Upper lobe of left lung (tissue), 6 donors: ENCODE results near the gene JPT2. TPM values are rescaled to one million over a fixed set of nuclear protein-coding genes. Genes with fewer than 3 reads are reported as not detected.
A peak's percentile ranks its signal among the peaks of the same experiment; 100 is the strongest.

Experiments used
- ATAC-seq, 2 donors: fragments of 200-7000 bp; cut with Tn5 transposase; one replicate each; pipeline ENCODE4 v1.9.1; 2022; ENCODE audit warnings: mild to moderate bottlenecking in 2 of 2, moderate library complexity in 2 of 2; ENCODE audit not compliant: low FRiP score in 2 of 2
- DNase-seq, 2 donors: peaks; one replicate each; pipeline ENCODE4 v3.0.0-alpha.2; 2019 to 2020
- H3K27ac ChIP-seq, 4 donors: fragments of 200-600 bp; sonication (generic); one replicate each; pipeline ENCODE4 v1.5.1; 2016 to 2019
- H3K27me3 ChIP-seq, 4 donors: fragments of 200-600 bp; sonication (generic); one replicate each; pipeline ENCODE4 v1.5.1; 2017 to 2019
- H3K36me3 ChIP-seq, 4 donors: fragments of 200-600 bp; sonication (generic); one replicate each; pipeline ENCODE4 v1.5.1; 2016 to 2019
- H3K4me1 ChIP-seq, 4 donors: fragments of 200-600 bp; sonication (generic); one replicate each; pipeline ENCODE4 v1.5.1; 2018 to 2019
- H3K4me3 ChIP-seq, 4 donors: fragments of 200-600 bp; sonication (generic); one replicate each; pipeline ENCODE4 v1.5.1; 2017 to 2019; ENCODE audit warnings: mild to moderate bottlenecking in 2 of 4, moderate library complexity in 1 of 4
- H3K9me3 ChIP-seq, 4 donors: fragments of 200-600 bp; sonication (generic); one replicate each; pipeline ENCODE4 v1.5.1; 2018 to 2019
- CTCF ChIP-seq, 6 experiments: fragments of 450-650 bp in 4 of 6; fragments of 200-600 bp in 2 of 6; sonication (generic) in 2 of 6; IDR thresholded peaks; one replicate each; pipeline ENCODE4 v1.5.1; 2016 to 2019; ENCODE audit warnings: antibody characterized with exemption in 6 of 6
- EP300 ChIP-seq, 4 donors: sonication (generic); formaldehyde crosslinking; IDR thresholded peaks; one replicate each; pipeline ENCODE4 v1.5.1; 2017; ENCODE audit warnings: antibody characterized with exemption in 4 of 4, control low read depth in 2 of 4
- POLR2A ChIP-seq, 4 donors: fragments of 450-650 bp; IDR thresholded peaks; one replicate each; pipeline ENCODE4 v1.5.1; 2016 to 2017; ENCODE audit warnings: antibody characterized with exemption in 4 of 4, mild to moderate bottlenecking in 2 of 4
- POLR2AphosphoS5 ChIP-seq, 2 donors: sonication (generic); formaldehyde crosslinking; IDR thresholded peaks; one replicate each; pipeline ENCODE4 v1.5.1; 2017; ENCODE audit warnings: antibody characterized with exemption in 2 of 2
- WGBS, 2 donors: methylation state at CpG; one replicate each; pipeline ENCODE4 v1.1.5; 2017 to 2018; 5-methylcytosine and 5-hydroxymethylcytosine counted together
- small RNA-seq, 4 donors: library from RNA; depleted of rRNA; stranded (forward); fragments of <200 nt; gene quantifications; one replicate each; pipeline ENCODE3, GENCODE V24; 2016
- total RNA-seq, 6 donors: library from RNA; depleted of rRNA in 4 of 6; stranded (reverse); fragments of >200 nt in 4 of 6; gene quantifications; one replicate each; pipeline versions ENCODE4 v1.1.0 to v1.2.1, GENCODE V29; 2016 to 2021
- donor health status: DM: no; HTN: no; CAD: no; lungs with moderate emphysema.
- donor health status: DM: no; HTN: yes; CAD: no; lungs with severe emphysema.

The JPT2 gene
- total RNA-seq, 6 donors from 2014 or later = 15.8 to 60.5 (median 38.3) TPM

GRCh38 chr16:1746693-1747195, 68.7 kb downstream of the JPT2 start:
- peak in 1 of 2 donors; percentile 4 for ATAC-seq
- DNase-seq = peak in 1 of 2 donors; percentile 77
- Histone ChIP-seq H3K36me3 (peaks cover 11 to 92% (median 75%) of the 10 kb centered on the region in 4 donors), H3K27me3 (no peaks in the 10 kb centered on the region), H3K27ac (no peak overlapping the region), H3K4me3 (no peak overlapping the region), H3K4me1 (no peaks in the 10 kb centered on the region), H3K9me3 (no peaks in the 10 kb centered on the region)
- WGBS, 2 donors = 94 to 96% methylated on average over 19 to 20 of the region's 31 CpGs
- TF ChIP-seq POLR2AphosphoS5 (IDR thresholded peaks at IDR 0.05) (no peak), POLR2A (IDR thresholded peaks at IDR 0.05) (no peak), CTCF (IDR thresholded peaks at IDR 0.05) (no peak), EP300 (IDR thresholded peaks at IDR 0.05) (no peak)

- H3K9me3 ChIP-seq = no peaks in the 10 kb centered on the region
- no peaks in the 10 kb centered on the region for H3K27me3 ChIP-seq
- DNase-seq (peak in 1 of 2 donors; percentile 62), ATAC-seq (no peak)
- no peak overlapping the region for H3K4me3 ChIP-seq
- WGBS, 2 donors = 86 to 89% methylated on average over 6 to 8 of the region's 11 CpGs
- no peak overlapping the region for H3K27ac ChIP-seq
- peaks cover 16 to 99% (median 82%) of the 10 kb centered on the region in 4 donors for H3K36me3 ChIP-seq
- TF ChIP-seq EP300 (IDR thresholded peaks at IDR 0.05) = no peak
- TF ChIP-seq POLR2A (IDR thresholded peaks at IDR 0.05) = no peak
- no peak for TF ChIP-seq POLR2AphosphoS5 (IDR thresholded peaks at IDR 0.05)
- TF ChIP-seq CTCF (IDR thresholded peaks at IDR 0.05) = no peak
- no peaks in the 10 kb centered on the region for H3K4me1 ChIP-seq
Observed at GRCh38 chr16:1747934-1748333, 69.9 kb downstream of the JPT2 start.

GRCh38 chr16:1749152-1750117, 71.4 kb downstream of the JPT2 start:
- Histone ChIP-seq H3K4me3 (no peak overlapping the region), H3K27me3 (no peaks in the 10 kb centered on the region), H3K27ac (no peak overlapping the region), H3K4me1 (no peaks in the 10 kb centered on the region), H3K9me3 (no peaks in the 10 kb centered on the region), H3K36me3 (peaks cover 16 to 100% (median 75%) of the 10 kb centered on the region in 4 donors)
- DNase-seq = peak in 1 of 2 donors; percentile 52
- no peak for TF ChIP-seq POLR2A (IDR thresholded peaks at IDR 0.05)
- no peak for TF ChIP-seq POLR2AphosphoS5 (IDR thresholded peaks at IDR 0.05)
- no peak for TF ChIP-seq EP300 (IDR thresholded peaks at IDR 0.05)
- no peak for TF ChIP-seq CTCF (IDR thresholded peaks at IDR 0.05)
- peak in 1 of 2 donors; percentile 13 for ATAC-seq
- WGBS, 2 donors = 96 to 97% methylated on average over 17 to 22 of the region's 29 CpGs

Small RNAs within 50 kb of the gene (small RNA-seq; reads per million reads assigned to genes)
- 0.12 to 1.1 (median 0.47) reads per million in 4 donors for gene MIR3177

Other genes with a start within 250 kb of the JPT2 start
- 1 to 10 TPM in 1 of 6 donors, under 1 TPM in 1, not detected in 4; 0.27 to 2.2 TPM for gene PERCC1, start 247.2 kb upstream of the JPT2 start, total RNA-seq
- 1 to 10 TPM in 4 of 6 donors, under 1 TPM in 1, not detected in 1; 0.30 to 5.4 (median 2.9) TPM for gene CCDC154, start 233.7 kb upstream of the JPT2 start, total RNA-seq
- gene CLCN7, start 203.3 kb upstream of the JPT2 start, total RNA-seq = 100 to 1,000 TPM in 4 of 6 donors, 10 to 100 TPM in 2; 78.0 to 463 (median 147) TPM
- under 1 TPM in 3 of 6 donors, not detected in 3; 0.30 to 0.34 (median 0.34) TPM for gene PTX4, start 189.3 kb upstream of the JPT2 start, total RNA-seq
- gene TELO2, start 184.9 kb upstream of the JPT2 start, total RNA-seq = 100 to 1,000 TPM in 1 of 6 donors, 10 to 100 TPM in 5; 13.8 to 130 (median 41.5) TPM
- gene TMEM204, start 144.6 kb upstream of the JPT2 start, total RNA-seq = 100 to 1,000 TPM in 1 of 6 donors, 10 to 100 TPM in 5; 31.4 to 112 (median 48.4) TPM
- gene IFT140, start 66.2 kb upstream of the JPT2 start, total RNA-seq = 100 to 1,000 TPM in 1 of 6 donors, 10 to 100 TPM in 5; 32.1 to 152 (median 49.8) TPM
- 10 to 100 TPM; 16.3 to 57.6 (median 20.6) TPM for gene CRAMP1, start 65.9 kb upstream of the JPT2 start, total RNA-seq
- 100 to 1,000 TPM in 2 of 6 donors, 10 to 100 TPM in 4; 46.4 to 505 (median 71.9) TPM for gene MAPK8IP3, start 27.9 kb downstream of the JPT2 start, total RNA-seq
- gene NME3, start 93.3 kb downstream of the JPT2 start, total RNA-seq = 100 to 1,000 TPM in 2 of 6 donors, 10 to 100 TPM in 4; 57.8 to 155 (median 78.9) TPM
- 10 to 100 TPM; 10.8 to 87.0 (median 21.5) TPM for gene EME2, start 94.5 kb downstream of the JPT2 start, total RNA-seq
- gene MRPS34, start 94.9 kb downstream of the JPT2 start, total RNA-seq = 10 to 100 TPM; 49.2 to 91.7 (median 69.8) TPM
- 100 to 1,000 TPM in 2 of 6 donors, 10 to 100 TPM in 4; 46.2 to 234 (median 64.4) TPM for gene SPSB3, start 104.3 kb downstream of the JPT2 start, total RNA-seq
- gene NUBP2, start 104.7 kb downstream of the JPT2 start, total RNA-seq = 10 to 100 TPM; 53.2 to 85.6 (median 60.5) TPM
- gene IGFALS, start 115.4 kb downstream of the JPT2 start, total RNA-seq = 10 to 100 TPM in 1 of 6 donors, 1 to 10 TPM in 5; 1.0 to 11.5 (median 3.1) TPM
- 100 to 1,000 TPM in 5 of 6 donors, 10 to 100 TPM in 1; 84.5 to 251 (median 122) TPM for gene HAGH, start 148.5 kb downstream of the JPT2 start, total RNA-seq
- gene FAHD1, start 148.9 kb downstream of the JPT2 start, total RNA-seq = 10 to 100 TPM; 22.1 to 42.1 (median 32.6) TPM
- gene MEIOB, start 193.9 kb downstream of the JPT2 start, total RNA-seq = under 1 TPM in 1 of 6 donors, not detected in 5; 0.54 TPM
- 1 to 10 TPM in 2 of 6 donors, under 1 TPM in 2, not detected in 2; 0.44 to 4.0 (median 0.95) TPM for gene HS3ST6, start 240.1 kb downstream of the JPT2 start, total RNA-seq